ENCODE results near the gene GARRE1. TPM values are rescaled to one million over a fixed set of nuclear protein-coding genes. Genes with fewer than 3 reads are reported as not detected.

The GARRE1 gene
- polyA plus RNA-seq, 1 donor = 22.5 TPM

- no peak overlapping the region for H3K27ac ChIP-seq (ENCODE audit: low read length)
- no peaks in the 10 kb centered on the region for H3K4me1 ChIP-seq (ENCODE audit: control insufficient read depth, insufficient read depth, low read length)
- WGBS (ENCODE audit: insufficient coverage, low lambda C conversion rate) = no CpG with 5 or more reads among the region's 4 CpGs
- no peaks in the 10 kb centered on the region for H3K27me3 ChIP-seq (ENCODE audit: control insufficient read depth, insufficient read depth, low read length)
- no peaks in the 10 kb centered on the region for H3K9me3 ChIP-seq (ENCODE audit: control insufficient read depth, low read depth, low read length)
- H3K36me3 ChIP-seq (ENCODE audit: control insufficient read depth, insufficient read depth, low read length) = no peaks in the 10 kb centered on the region
- DNase-seq = no peak
- H3K4me3 ChIP-seq (ENCODE audit: low read length) = no peak overlapping the region
These were observed 34.0 kb downstream of the GARRE1 start for GRCh38 chr19:34288381-34288780.

DNA sequence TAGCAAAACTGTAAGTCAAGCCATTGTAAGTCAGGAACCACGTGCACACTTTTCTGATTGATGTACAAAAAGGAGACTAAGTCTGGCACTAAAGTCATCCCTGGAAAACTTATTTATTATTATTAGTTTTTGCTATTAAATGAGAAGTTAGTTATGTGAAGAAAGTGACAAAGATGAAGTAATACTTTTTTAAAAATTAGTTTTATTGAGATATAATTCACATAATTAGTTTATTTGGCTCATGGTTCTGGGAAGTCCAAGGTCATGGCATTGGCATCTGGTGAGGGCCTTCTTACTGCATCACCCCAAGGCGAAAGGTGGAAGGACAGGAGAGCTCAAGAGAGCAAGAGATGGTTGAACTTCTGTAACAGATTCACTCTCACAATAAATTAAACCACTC, 36.9 kb downstream of the GARRE1 start:
- no CpG with 5 or more reads among the region's 2 CpGs for WGBS (ENCODE audit: insufficient coverage, low lambda C conversion rate)
- Histone ChIP-seq H3K9me3 (ENCODE audit: control insufficient read depth, low read depth, low read length) (no peaks in the 10 kb centered on the region), H3K27ac (ENCODE audit: low read length) (no peak overlapping the region), H3K36me3 (ENCODE audit: control insufficient read depth, insufficient read depth, low read length) (no peaks in the 10 kb centered on the region), H3K4me1 (ENCODE audit: control insufficient read depth, insufficient read depth, low read length) (no peaks in the 10 kb centered on the region), H3K4me3 (ENCODE audit: low read length) (no peak overlapping the region), H3K27me3 (ENCODE audit: control insufficient read depth, insufficient read depth, low read length) (no peaks in the 10 kb centered on the region)
- DNase-seq = no peak

GRCh38 chr19:34295103-34295502, 40.7 kb downstream of the GARRE1 start:
- no peak for DNase-seq
- Histone ChIP-seq H3K4me1 (ENCODE audit: control insufficient read depth, insufficient read depth, low read length) (peaks cover 19% of the 10 kb centered on the region), H3K9me3 (ENCODE audit: control insufficient read depth, low read depth, low read length) (no peaks in the 10 kb centered on the region), H3K27me3 (ENCODE audit: control insufficient read depth, insufficient read depth, low read length) (no peaks in the 10 kb centered on the region), H3K4me3 (ENCODE audit: low read length) (no peak overlapping the region), H3K27ac (ENCODE audit: low read length) (no peak overlapping the region), H3K36me3 (ENCODE audit: control insufficient read depth, insufficient read depth, low read length) (no peaks in the 10 kb centered on the region)

GRCh38 chr19:34298891-34299520, 44.7 kb downstream of the GARRE1 start:
- 18% methylated on average over 4 of the region's 10 CpGs for WGBS (ENCODE audit: insufficient coverage, low lambda C conversion rate)
- Histone ChIP-seq H3K36me3 (ENCODE audit: control insufficient read depth, insufficient read depth, low read length) (peaks cover 11% of the 10 kb centered on the region), H3K9me3 (ENCODE audit: control insufficient read depth, low read depth, low read length) (no peaks in the 10 kb centered on the region), H3K27ac (ENCODE audit: low read length) (peak overlapping the region; percentile 83), H3K27me3 (ENCODE audit: control insufficient read depth, insufficient read depth, low read length) (no peaks in the 10 kb centered on the region), H3K4me3 (ENCODE audit: low read length) (no peak overlapping the region), H3K4me1 (ENCODE audit: control insufficient read depth, insufficient read depth, low read length) (peaks cover 31% of the 10 kb centered on the region)
- peak; percentile 91 to 96 for DNase-seq

DNA sequence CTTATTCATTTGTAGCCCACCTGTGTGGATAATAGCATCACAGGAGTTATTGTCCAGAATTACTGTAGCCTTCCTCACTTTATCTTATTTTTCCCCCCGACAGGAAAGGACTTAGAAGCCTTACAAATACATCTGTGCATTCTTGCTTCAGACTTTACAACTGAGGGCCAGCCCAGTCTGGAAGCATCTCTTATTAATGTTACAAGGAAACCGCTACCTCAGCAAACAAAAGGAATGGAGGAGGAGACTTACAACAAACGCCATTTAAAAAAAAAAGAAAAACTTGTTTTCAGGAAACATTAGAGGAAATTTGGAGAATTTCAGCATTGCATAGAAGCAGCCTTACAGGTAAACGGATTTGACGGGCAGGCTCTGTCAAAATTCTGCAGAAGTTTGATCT, 45.2 kb downstream of the GARRE1 start:
- no peaks in the 10 kb centered on the region for H3K27me3 ChIP-seq (ENCODE audit: control insufficient read depth, insufficient read depth, low read length)
- no peaks in the 10 kb centered on the region for H3K9me3 ChIP-seq (ENCODE audit: control insufficient read depth, low read depth, low read length)
- WGBS (ENCODE audit: insufficient coverage, low lambda C conversion rate) = 61% methylated on average over 3 of the region's 5 CpGs
- H3K27ac ChIP-seq (ENCODE audit: low read length) = peak overlapping the region; percentile 83
- no peak for DNase-seq
- H3K36me3 ChIP-seq (ENCODE audit: control insufficient read depth, insufficient read depth, low read length) = peaks cover 11% of the 10 kb centered on the region
- H3K4me3 ChIP-seq (ENCODE audit: low read length) = no peak overlapping the region
- peaks cover 31% of the 10 kb centered on the region for H3K4me1 ChIP-seq (ENCODE audit: control insufficient read depth, insufficient read depth, low read length)

GRCh38 chr19:34300380-34300779, 46.0 kb downstream of the GARRE1 start:
- H3K27me3 ChIP-seq (ENCODE audit: control insufficient read depth, insufficient read depth, low read length) = no peaks in the 10 kb centered on the region
- H3K4me3 ChIP-seq (ENCODE audit: low read length) = no peak overlapping the region
- peak overlapping the region; percentile 83 for H3K27ac ChIP-seq (ENCODE audit: low read length)
- no peaks in the 10 kb centered on the region for H3K9me3 ChIP-seq (ENCODE audit: control insufficient read depth, low read depth, low read length)
- no peak for DNase-seq
- H3K36me3 ChIP-seq (ENCODE audit: control insufficient read depth, insufficient read depth, low read length) = peaks cover 15% of the 10 kb centered on the region
- WGBS (ENCODE audit: insufficient coverage, low lambda C conversion rate) = no CpG with 5 or more reads among the region's 13 CpGs
- H3K4me1 ChIP-seq (ENCODE audit: control insufficient read depth, insufficient read depth, low read length) = peaks cover 31% of the 10 kb centered on the region

DNA sequence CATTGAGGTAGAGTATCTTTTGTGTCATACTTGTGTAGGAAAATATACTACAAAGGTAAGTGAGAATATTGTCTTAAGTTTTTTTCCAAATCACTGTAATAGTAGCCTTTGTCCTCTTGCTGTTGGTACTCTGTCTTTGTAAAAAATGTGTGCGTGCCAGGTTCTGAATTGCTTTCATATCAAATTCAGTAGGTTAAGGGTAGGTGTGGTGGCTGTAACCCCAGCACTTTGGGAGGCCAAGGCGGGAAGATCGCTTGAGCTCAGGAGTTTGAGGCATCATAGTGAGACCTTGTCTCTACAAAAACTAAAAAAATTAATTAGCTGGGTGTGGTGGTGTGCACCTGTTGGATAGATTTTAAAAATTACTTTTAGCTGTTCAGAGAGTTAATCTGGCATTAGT, 46.6 kb downstream of the GARRE1 start:
- Histone ChIP-seq H3K9me3 (ENCODE audit: control insufficient read depth, low read depth, low read length) (no peaks in the 10 kb centered on the region), H3K27ac (ENCODE audit: low read length) (peak overlapping the region; percentile 83), H3K4me3 (ENCODE audit: low read length) (no peak overlapping the region), H3K36me3 (ENCODE audit: control insufficient read depth, insufficient read depth, low read length) (peaks cover 17% of the 10 kb centered on the region), H3K4me1 (ENCODE audit: control insufficient read depth, insufficient read depth, low read length) (peaks cover 31% of the 10 kb centered on the region), H3K27me3 (ENCODE audit: control insufficient read depth, insufficient read depth, low read length) (no peaks in the 10 kb centered on the region)
- DNase-seq = no peak
- no CpG with 5 or more reads among the region's 3 CpGs for WGBS (ENCODE audit: insufficient coverage, low lambda C conversion rate)

Other genes starting within 250 kb of the GARRE1 start
- 105 TPM for gene LSM14A, start 82.0 kb upstream of the GARRE1 start, polyA plus RNA-seq
- 159 TPM for gene GPI, start 110.6 kb downstream of the GARRE1 start, polyA plus RNA-seq
- 9.2 TPM for gene PDCD2L, start 149.8 kb downstream of the GARRE1 start, polyA plus RNA-seq
- 95.4 TPM for gene UBA2, start 173.8 kb downstream of the GARRE1 start, polyA plus RNA-seq
- gene WTIP, start 227.2 kb downstream of the GARRE1 start, polyA plus RNA-seq = 7.1 TPM

All from large intestine (tissue), 3 donors.